Parathyroid adenoma (tissue), 2 donors: ENCODE measurements around the gene SMAD3.

Source experiments
- H2AFZ ChIP-seq: fragments of 300-600 bp; sonication (generic); one replicate; pipeline ENCODE4 v1.7.0; 2017; ENCODE audit warnings: antibody characterized with exemption, mild to moderate bottlenecking
- H3K27ac ChIP-seq: fragments of 300-600 bp; sonication (generic); one replicate; pipeline ENCODE4 v1.7.0; 2017
- H3K27me3 ChIP-seq: fragments of 300-600 bp; sonication (generic); one replicate; pipeline ENCODE4 v1.7.0; 2017; ENCODE audit warnings: low read length; ENCODE audit not compliant: control insufficient read depth, insufficient read depth
- H3K36me3 ChIP-seq: fragments of 300-600 bp; sonication (generic); one replicate; pipeline ENCODE4 v1.7.0; 2017; ENCODE audit warnings: low read length; ENCODE audit not compliant: control insufficient read depth, insufficient read depth
- H3K4me1 ChIP-seq: fragments of 300-600 bp; sonication (generic); one replicate; pipeline ENCODE4 v1.7.0; 2017; ENCODE audit warnings: control low read depth
- H3K4me2 ChIP-seq: fragments of 300-600 bp; sonication (generic); one replicate; pipeline ENCODE4 v1.7.0; 2017; ENCODE audit warnings: low read length
- H3K4me3 ChIP-seq: fragments of 300-600 bp; sonication (generic); one replicate; pipeline ENCODE4 v1.7.0; 2017; ENCODE audit warnings: low read depth, low read length
- H3K79me2 ChIP-seq: fragments of 300-600 bp; sonication (generic); one replicate; pipeline ENCODE4 v1.7.0; 2017; ENCODE audit warnings: control low read depth
- H3K9ac ChIP-seq: fragments of 300-600 bp; sonication (generic); one replicate; pipeline ENCODE4 v1.7.0; 2017; ENCODE audit warnings: mild to moderate bottlenecking
- H3K9me3 ChIP-seq: fragments of 300-600 bp; sonication (generic); one replicate; pipeline ENCODE4 v1.7.0; 2017; ENCODE audit warnings: low read length; ENCODE audit not compliant: control insufficient read depth
- CTCF ChIP-seq: fragments of 300-600 bp; sonication (generic); IDR thresholded peaks from one replicate; pipeline ENCODE4 v1.7.0; 2017; ENCODE audit warnings: antibody characterized with exemption, mild to moderate bottlenecking
- donor health status: primary hyperparathyroidism.

The SMAD3 gene

GRCh38 chr15:67225336-67225735, 159.9 kb downstream of the SMAD3 start:
- H3K4me1 ChIP-seq = no peaks in the 10 kb centered on the region
- H3K4me2 ChIP-seq = no peak overlapping the region
- no peaks in the 10 kb centered on the region for H3K27me3 ChIP-seq
- no peak overlapping the region for H2AFZ ChIP-seq
- no peak overlapping the region for H3K27ac ChIP-seq
- no peaks in the 10 kb centered on the region for H3K9me3 ChIP-seq
- no peak overlapping the region for H3K9ac ChIP-seq
- no peaks in the 10 kb centered on the region for H3K36me3 ChIP-seq
- no peak overlapping the region for H3K4me3 ChIP-seq
- no peak for TF ChIP-seq CTCF
- peaks cover 2% of the 10 kb centered on the region for H3K79me2 ChIP-seq

GRCh38 chr15:67227431-67227830, 162.0 kb downstream of the SMAD3 start:
- Histone ChIP-seq H3K36me3 (no peaks in the 10 kb centered on the region), H3K9ac (no peak overlapping the region), H3K4me3 (no peak overlapping the region), H3K27ac (no peak overlapping the region), H3K79me2 (peaks cover 2% of the 10 kb centered on the region), H3K27me3 (no peaks in the 10 kb centered on the region), H2AFZ (no peak overlapping the region), H3K9me3 (no peaks in the 10 kb centered on the region), H3K4me1 (no peaks in the 10 kb centered on the region), H3K4me2 (no peak overlapping the region)
- TF ChIP-seq CTCF = no peak

- Histone ChIP-seq H3K4me1 (no peaks in the 10 kb centered on the region), H3K27ac (no peak overlapping the region), H3K27me3 (no peaks in the 10 kb centered on the region), H3K9ac (no peak overlapping the region), H3K4me2 (no peak overlapping the region), H2AFZ (no peak overlapping the region), H3K79me2 (peaks cover 2% of the 10 kb centered on the region), H3K36me3 (no peaks in the 10 kb centered on the region), H3K9me3 (no peaks in the 10 kb centered on the region), H3K4me3 (no peak overlapping the region)
- no peak for TF ChIP-seq CTCF
These were observed 162.4 kb downstream of the SMAD3 start for GRCh38 chr15:67227846-67228245.

- H3K36me3 ChIP-seq = no peaks in the 10 kb centered on the region
These were observed 162.9 kb downstream of the SMAD3 start for GRCh38 chr15:67228286-67228685.

More at GRCh38 chr15:67228286-67228685, 162.9 kb downstream of the SMAD3 start:
- no peaks in the 10 kb centered on the region for H3K9me3 ChIP-seq
- no peaks in the 10 kb centered on the region for H3K4me1 ChIP-seq
- no peaks in the 10 kb centered on the region for H3K27me3 ChIP-seq
- H2AFZ ChIP-seq = no peak overlapping the region
- no peak overlapping the region for H3K9ac ChIP-seq
- H3K79me2 ChIP-seq = peaks cover 3% of the 10 kb centered on the region
- no peak overlapping the region for H3K4me2 ChIP-seq
- H3K4me3 ChIP-seq = no peak overlapping the region
- H3K27ac ChIP-seq = no peak overlapping the region
- TF ChIP-seq CTCF = no peak
